Measurements from ENCODE around the gene GLRX3.

The GLRX3 gene

DNA sequence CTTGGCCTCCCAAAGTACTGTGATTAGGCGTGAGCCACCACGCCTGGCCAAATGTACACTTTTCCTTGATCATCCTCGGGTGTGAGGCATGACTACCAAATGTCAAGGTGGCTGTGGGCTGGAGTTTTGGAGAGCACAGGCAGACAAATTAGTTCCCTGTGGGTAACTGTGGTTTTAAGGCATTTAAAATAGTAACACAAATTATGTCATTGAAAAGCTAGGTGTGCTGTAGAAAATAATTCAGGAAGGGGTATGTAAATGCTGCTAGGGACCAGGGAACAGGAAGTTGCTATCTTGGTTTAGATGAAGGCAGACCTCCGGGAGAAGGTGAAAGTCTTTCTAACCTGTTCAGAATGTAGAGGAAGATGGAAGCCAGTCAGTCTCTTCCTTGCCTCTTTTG, 9.9 kb downstream of the GLRX3 start:
- Histone ChIP-seq H2AFZ (ENCODE audit: low read depth, low read length, severe bottlenecking) (no peak overlapping the region), H3K27me3 (ENCODE audit: low read length) (no peaks in the 10 kb centered on the region), H3K4me3 (ENCODE audit: insufficient read depth, low read length, poor library complexity, severe bottlenecking) (no peak overlapping the region), H3K4me2 (ENCODE audit: low read depth, low read length, poor library complexity, severe bottlenecking) (no peak overlapping the region), H4K20me1 (ENCODE audit: low read depth, low read length) (no peaks in the 10 kb centered on the region), H3K9ac (ENCODE audit: low read length) (no peak overlapping the region), H3K79me2 (ENCODE audit: insufficient read depth, low read length) (peaks cover 94% of the 10 kb centered on the region), H3K27ac (ENCODE audit: low read depth, low read length) (no peak overlapping the region), H3K9me3 (ENCODE audit: insufficient read depth, low read length) (no peaks in the 10 kb centered on the region), H3F3A (ENCODE audit: insufficient read depth) (no peaks in the 10 kb centered on the region), H3K9me2 (replicated peaks; ENCODE audit: insufficient read depth, low read length) (no peaks in the 10 kb centered on the region), H3K36me3 (ENCODE audit: low read length) (peaks cover 12% of the 10 kb centered on the region; the same call in 1 of the 2 replicates)
- TF ChIP-seq EZH2phosphoT487 (conservative IDR thresholded peaks at IDR 0.05; ENCODE audit: low read length): no peak
- TF ChIP-seq, protein P1, sequence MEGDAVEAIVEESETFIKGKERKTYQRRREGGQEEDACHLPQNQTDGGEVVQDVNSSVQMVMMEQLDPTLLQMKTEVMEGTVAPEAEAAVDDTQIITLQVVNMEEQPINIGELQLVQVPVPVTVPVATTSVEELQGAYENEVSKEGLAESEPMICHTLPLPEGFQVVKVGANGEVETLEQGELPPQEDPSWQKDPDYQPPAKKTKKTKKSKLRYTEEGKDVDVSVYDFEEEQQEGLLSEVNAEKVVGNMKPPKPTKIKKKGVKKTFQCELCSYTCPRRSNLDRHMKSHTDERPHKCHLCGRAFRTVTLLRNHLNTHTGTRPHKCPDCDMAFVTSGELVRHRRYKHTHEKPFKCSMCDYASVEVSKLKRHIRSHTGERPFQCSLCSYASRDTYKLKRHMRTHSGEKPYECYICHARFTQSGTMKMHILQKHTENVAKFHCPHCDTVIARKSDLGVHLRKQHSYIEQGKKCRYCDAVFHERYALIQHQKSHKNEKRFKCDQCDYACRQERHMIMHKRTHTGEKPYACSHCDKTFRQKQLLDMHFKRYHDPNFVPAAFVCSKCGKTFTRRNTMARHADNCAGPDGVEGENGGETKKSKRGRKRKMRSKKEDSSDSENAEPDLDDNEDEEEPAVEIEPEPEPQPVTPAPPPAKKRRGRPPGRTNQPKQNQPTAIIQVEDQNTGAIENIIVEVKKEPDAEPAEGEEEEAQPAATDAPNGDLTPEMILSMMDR (IDR thresholded peaks at IDR 0.05; ENCODE audit: insufficient read depth, low read length, poor library complexity, severe bottlenecking): no peak

DNA sequence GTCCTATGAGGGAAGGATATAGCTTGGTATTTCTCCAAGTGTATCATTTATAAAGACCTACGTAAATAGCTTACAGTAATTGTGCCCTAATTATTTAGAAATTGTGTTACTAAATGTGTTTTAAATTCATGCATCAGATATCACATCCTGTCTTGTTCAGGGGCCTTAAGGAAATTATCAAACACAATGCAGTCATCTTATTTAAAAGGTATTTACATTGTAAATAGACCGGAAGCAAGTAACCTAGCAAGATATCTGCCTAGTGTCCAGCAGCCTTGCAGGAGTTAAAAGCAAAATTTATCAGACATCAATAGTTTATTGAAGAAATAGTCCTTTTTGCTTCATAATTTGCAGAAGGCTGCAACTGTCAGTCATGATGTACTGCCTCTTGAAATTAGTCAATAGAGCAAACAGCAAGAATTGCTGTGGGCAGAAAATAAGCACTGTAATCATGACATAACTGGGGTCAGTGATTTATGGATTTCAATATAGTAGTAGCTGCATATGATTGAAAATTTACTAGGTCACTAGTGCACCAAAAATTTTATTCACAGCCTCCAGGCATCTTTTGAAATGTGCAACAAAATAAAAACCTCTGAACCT, 23.1 kb downstream of the GLRX3 start:
- peaks cover 4% of the 10 kb centered on the region; the same call in 1 of the 2 replicates for H4K20me1 ChIP-seq (ENCODE audit: low read depth, low read length)
- no peak overlapping the region for H3K4me3 ChIP-seq (ENCODE audit: insufficient read depth, low read length, poor library complexity, severe bottlenecking)
- H3K9me3 ChIP-seq (ENCODE audit: insufficient read depth, low read length): no peaks in the 10 kb centered on the region
- H3K9ac ChIP-seq (ENCODE audit: low read length): no peak overlapping the region
- TF ChIP-seq, protein P1 (IDR thresholded peaks at IDR 0.05; ENCODE audit: insufficient read depth, low read length, poor library complexity, severe bottlenecking): no peak
- TF ChIP-seq EZH2phosphoT487 (conservative IDR thresholded peaks at IDR 0.05; ENCODE audit: low read length): no peak
- no peak overlapping the region for H3K27ac ChIP-seq (ENCODE audit: low read depth, low read length)
- no peaks in the 10 kb centered on the region for H3K9me2 ChIP-seq (replicated peaks; ENCODE audit: insufficient read depth, low read length)
- no peak overlapping the region for H2AFZ ChIP-seq (ENCODE audit: low read depth, low read length, severe bottlenecking)
- peaks cover 14% of the 10 kb centered on the region for H3K36me3 ChIP-seq (ENCODE audit: low read length)
- peaks cover 48% of the 10 kb centered on the region for H3K79me2 ChIP-seq (ENCODE audit: insufficient read depth, low read length)
- H3F3A ChIP-seq (ENCODE audit: insufficient read depth): no peaks in the 10 kb centered on the region
- H3K27me3 ChIP-seq (ENCODE audit: low read length): no peaks in the 10 kb centered on the region
- no peak overlapping the region for H3K4me2 ChIP-seq (ENCODE audit: low read depth, low read length, poor library complexity, severe bottlenecking)

DNA sequence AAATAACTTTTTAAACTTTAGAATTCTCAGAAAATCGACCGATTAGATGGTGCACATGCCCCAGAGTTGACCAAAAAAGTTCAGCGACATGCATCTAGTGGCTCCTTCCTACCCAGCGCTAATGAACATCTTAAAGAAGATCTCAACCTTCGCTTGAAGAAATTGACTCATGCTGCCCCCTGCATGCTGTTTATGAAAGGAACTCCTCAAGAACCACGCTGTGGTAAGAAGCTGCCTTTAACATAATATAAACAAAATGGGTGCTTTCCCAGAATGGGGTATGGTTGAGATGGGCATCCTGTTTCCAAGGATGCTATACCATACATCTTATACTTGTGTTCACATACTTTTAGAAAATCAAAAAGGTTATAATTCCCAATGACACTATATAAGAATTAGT, 24.6 kb downstream of the GLRX3 start:
- Histone ChIP-seq H3K27me3 (ENCODE audit: low read length) (no peaks in the 10 kb centered on the region), H3K9ac (ENCODE audit: low read length) (no peak overlapping the region), H3K36me3 (ENCODE audit: low read length) (peaks cover 16% of the 10 kb centered on the region), H3K4me2 (ENCODE audit: low read depth, low read length, poor library complexity, severe bottlenecking) (no peak overlapping the region), H2AFZ (ENCODE audit: low read depth, low read length, severe bottlenecking) (no peak overlapping the region), H4K20me1 (ENCODE audit: low read depth, low read length) (no peaks in the 10 kb centered on the region; the same call in 1 of the 2 replicates), H3K9me2 (replicated peaks; ENCODE audit: insufficient read depth, low read length) (no peaks in the 10 kb centered on the region), H3K9me3 (ENCODE audit: insufficient read depth, low read length) (no peaks in the 10 kb centered on the region), H3K79me2 (ENCODE audit: insufficient read depth, low read length) (peaks cover 33% of the 10 kb centered on the region), H3F3A (ENCODE audit: insufficient read depth) (no peaks in the 10 kb centered on the region), H3K27ac (ENCODE audit: low read depth, low read length) (no peak overlapping the region), H3K4me3 (ENCODE audit: insufficient read depth, low read length, poor library complexity, severe bottlenecking) (no peak overlapping the region)
- no peak for TF ChIP-seq EZH2phosphoT487 (conservative IDR thresholded peaks at IDR 0.05; ENCODE audit: low read length)
- TF ChIP-seq, protein P1 (IDR thresholded peaks at IDR 0.05; ENCODE audit: insufficient read depth, low read length, poor library complexity, severe bottlenecking): no peak
